ENCODE data around the gene PPP1R12C.
"Not testable (repeated sequence)": the region's sequence is repeated elsewhere in the genome, so short reads cannot be mapped to it uniquely, and the experiment has no call there.

Gene PPP1R12C

GRCh38 chr19:55112246-55112776 lies 5.1 kb downstream of the PPP1R12C start:
- no peak for DNase-seq (ENCODE audit: low read depth)

DNA sequence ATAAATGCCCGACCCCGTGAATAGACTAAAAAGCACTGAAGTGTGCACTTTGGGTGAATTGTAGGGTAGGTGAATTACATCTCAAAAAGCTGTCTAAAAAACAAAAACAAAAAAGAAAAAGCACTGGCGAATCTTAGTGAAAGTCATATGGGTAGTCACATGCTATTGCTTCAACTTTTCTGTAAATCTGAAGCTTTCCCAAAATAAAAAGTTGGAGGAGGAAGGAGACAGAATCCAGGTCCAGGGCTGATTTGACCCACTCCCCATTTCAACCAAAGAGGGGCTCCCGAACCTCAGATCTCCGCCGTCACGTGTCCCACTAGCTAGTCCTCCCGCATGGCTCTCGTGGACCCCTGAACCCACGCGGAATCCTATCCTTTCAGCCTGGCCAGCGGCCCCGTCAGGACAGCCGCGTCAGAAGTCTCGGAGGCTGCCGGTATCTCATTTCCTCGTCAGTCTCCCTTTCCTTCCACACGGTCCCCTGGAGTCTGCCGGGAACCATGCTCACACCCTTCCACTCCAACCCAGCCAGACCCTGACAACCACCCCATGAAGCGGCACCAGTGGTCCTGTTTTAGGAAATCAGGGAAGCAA lies 6.1 kb downstream of the PPP1R12C start:
- DNase-seq (ENCODE audit: low read depth): no peak

DNA sequence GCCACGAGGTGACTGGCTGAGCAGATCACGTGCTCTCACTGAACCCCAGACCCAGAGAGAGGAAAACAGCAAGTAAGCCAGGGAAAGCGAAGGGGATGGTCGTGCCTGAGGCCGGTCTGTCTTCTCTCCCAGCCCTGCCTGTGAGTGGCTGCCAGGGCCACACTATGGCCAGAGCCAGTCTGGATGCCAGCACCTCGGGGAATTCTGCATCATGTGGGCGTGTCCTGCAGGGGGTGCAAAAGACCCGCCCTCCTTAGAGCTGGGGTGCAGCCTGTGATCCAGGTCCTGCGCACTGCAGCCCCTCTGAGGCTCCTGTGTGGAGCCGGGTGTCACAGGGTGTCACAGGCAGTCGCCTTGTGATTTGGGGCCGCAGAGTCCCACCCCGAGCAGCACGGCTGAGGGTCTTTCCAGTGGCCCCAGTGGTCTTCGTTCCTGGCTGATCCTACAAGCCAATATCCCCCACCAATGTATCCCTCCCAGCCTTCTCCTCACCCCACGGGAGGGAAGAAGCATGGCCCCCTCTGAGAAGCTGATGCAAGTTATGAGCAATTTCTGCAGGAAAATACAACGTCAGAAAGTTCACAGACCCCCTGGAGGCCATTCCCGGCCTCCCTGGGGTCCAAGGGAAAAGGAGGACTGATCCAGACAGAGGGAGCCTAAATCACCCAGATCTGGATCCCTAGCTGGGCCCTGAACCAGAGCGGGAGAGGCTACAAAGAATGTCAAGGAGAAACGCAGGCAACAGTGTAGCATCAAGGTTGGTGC lies 7.7 kb downstream of the PPP1R12C start:
- no peak for DNase-seq (ENCODE audit: low read depth)

DNA sequence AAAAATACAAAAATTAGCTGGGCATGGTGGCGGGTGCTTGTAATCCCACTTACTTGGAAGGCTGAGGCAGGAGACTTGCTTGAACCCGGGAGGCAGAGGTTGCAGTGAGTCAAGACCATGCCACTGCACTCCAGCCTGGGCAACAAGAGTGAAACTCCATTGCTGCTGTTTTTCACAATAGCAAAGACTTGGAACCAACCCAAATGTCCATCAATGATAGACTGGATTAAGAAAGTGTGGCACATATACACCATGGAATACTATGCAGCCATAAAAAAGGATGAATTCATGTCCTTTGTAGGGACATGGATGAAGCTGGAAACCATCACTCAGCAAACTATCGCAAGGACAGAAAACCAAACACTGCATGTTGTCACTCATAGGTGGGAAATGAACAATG lies 10.2 kb downstream of the PPP1R12C start:
- not testable (repeated sequence) for DNase-seq (ENCODE audit: low read depth)

- DNase-seq (ENCODE audit: low read depth): no peak
These were observed 10.8 kb downstream of the PPP1R12C start for GRCh38 chr19:55106591-55106990.

GRCh38 chr19:55105237-55105636 lies 12.2 kb downstream of the PPP1R12C start:
- no peak for DNase-seq (ENCODE audit: low read depth)

- no peak for DNase-seq (ENCODE audit: low read depth)
These were observed 14.2 kb downstream of the PPP1R12C start for GRCh38 chr19:55103190-55103589.

- no peak for DNase-seq (ENCODE audit: low read depth)
These were observed 16.2 kb downstream of the PPP1R12C start for GRCh38 chr19:55101261-55101660.

- DNase-seq (ENCODE audit: low read depth): no peak
These were observed 17.6 kb downstream of the PPP1R12C start for GRCh38 chr19:55099557-55100506.

DNA sequence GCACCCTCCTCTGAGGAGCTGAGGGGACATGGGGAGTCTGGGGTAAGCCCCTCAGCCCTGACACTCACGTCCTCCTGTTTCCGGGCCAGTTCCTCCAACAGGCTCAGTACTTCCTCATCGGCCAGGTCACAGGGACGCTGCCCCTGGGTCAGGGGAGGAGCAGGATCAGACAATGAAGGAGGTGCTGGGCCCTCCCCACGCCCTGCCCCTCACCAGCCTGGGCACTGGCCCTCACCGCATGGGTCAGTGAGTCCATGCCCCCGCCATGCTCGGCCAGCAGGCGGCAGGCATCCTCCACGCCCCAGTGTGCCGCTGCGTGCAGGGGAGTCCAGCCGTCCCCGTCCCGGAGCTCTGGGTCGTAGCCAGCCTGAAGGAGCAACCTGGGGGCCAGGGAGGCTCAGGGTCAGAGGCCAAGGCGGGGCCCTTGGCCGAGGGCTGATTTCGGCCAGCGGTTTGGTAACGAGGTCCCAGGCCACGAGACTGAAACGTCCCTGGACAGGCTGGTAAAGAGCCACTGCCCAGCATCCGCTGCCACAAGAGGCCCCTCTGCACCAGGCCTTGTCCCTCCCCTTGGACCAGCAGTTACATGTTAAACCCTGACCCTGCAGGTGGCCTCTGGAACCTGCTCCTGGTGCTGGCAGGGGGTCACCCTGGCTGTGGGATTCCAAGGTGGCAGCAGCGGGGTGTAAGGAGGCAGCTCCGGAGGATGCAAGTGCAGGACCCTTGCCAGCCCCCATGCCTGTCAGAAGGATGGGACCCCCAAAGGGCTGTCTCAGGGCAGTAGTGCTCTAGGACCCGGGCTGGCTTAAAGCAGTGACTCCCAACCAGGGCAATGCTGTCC lies 18.5 kb downstream of the PPP1R12C start:
- DNase-seq (ENCODE audit: low read depth): no peak

GRCh38 chr19:55097864-55098715 lies 19.3 kb downstream of the PPP1R12C start:
- no peak for DNase-seq (ENCODE audit: low read depth)

DNA sequence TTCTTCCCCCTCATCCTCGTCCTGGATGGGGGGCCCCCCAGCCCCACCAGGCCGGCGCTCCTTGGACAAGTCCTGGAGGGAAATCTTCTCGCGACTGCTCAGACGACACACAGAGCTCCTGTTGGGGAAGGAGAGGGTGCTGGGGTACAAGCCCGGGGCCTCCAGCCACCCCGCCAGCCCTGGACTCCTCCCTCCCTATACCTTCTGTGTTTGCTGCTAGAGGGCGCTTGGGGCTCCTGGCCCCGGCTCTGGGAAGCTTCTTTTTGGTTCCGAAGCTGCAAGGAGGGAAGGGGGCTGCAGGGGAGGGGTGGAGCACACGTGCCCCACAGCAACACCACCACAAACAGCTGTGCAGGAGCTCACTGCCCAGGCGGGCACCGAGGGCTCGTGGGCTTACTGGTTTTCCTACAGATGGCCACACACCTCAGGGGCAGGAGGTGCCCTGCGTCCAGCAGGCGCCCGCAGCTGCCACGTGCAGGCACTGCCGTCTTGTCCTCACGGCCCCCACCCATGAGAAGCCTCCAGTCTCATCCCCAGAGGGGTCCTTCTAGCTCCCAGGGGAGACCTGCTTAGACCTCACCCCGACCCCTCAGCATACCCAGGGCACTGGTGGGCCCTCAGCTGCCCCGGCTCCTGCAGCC lies 21.3 kb downstream of the PPP1R12C start:
- DNase-seq (ENCODE audit: low read depth): no peak

GRCh38 chr19:55095260-55096060 lies 22.0 kb downstream of the PPP1R12C start:
- DNase-seq (ENCODE audit: low read depth): no peak

DNA sequence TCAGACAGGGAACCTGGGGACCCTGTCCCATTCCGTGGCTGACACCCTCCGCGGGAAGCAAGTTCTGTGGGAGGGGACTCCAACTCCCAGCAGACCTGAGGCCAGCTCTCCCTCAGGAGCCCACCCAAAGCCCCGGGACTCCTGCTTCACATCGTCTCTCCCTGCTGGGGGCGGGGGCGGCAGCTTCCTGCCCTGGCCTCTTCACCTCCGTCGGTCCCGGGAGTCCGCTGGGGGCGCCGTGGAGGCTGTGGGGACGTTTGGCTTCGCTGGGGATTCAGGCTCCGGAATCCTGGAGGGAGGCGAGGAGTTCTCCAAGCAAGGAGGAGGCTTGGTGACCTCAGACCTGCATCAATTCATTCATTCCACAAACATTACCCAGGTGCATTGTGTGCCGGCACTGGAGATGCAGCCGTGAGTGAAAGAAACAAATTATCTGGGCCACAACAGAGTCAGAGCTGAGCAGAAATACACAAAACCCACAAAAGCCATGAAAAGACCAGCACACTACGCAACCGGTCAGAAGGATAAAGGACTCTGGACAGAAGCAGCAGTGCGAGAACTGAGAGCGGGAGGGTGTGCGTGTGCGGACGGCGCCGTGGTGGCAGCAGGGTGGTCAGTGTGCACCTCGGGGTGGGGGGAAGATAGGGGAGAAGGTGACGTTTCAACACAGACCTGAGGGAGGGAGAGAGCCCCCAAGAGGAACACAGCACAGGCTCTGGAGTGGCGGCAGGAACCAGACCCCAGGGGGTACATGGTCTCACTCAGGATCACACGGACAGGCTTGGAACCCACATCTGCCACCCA lies 22.8 kb downstream of the PPP1R12C start:
- DNase-seq (ENCODE audit: low read depth): no peak

GRCh38 chr19:55092423-55093318 lies 24.8 kb downstream of the PPP1R12C start:
- DNase-seq (ENCODE audit: low read depth): no peak

DNA sequence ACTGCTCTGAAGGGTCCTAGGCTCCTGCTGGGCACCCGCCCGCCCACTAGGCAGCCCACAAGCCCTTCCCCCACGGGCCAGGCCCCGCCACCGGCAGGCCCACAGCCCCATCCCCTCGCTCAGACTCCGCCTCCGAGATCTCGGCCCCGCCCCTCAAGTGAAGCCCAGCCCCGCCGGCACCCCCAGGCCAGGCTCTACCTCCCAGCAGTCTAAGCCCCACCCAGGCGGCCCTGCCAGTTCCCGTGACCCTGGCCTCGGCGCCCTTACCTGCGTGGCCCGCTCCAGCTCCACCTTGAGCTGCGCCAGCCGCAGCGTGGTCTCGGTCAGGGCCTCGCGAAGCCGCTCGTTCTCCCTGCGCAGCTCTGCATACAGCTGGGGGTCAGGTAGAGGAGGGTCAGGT lies 25.5 kb downstream of the PPP1R12C start:
- DNase-seq (ENCODE audit: low read depth): no peak
